ENCODE measurements around the gene DIPK1C.

The DIPK1C gene

GRCh38 chr18:74447404-74448152, 9.5 kb downstream of the DIPK1C start:
- no peak overlapping the region for H3K9ac ChIP-seq
- H3K79me2 ChIP-seq (ENCODE audit: insufficient read depth, low read depth) = no peaks in the 10 kb centered on the region

GRCh38 chr18:74446631-74447403, 10.3 kb downstream of the DIPK1C start:
- no peak for TF ChIP-seq CTCF (conservative IDR thresholded peaks at IDR 0.05; ENCODE audit: low read depth, low read length)
- H3K4me3 ChIP-seq (IDR thresholded peaks at IDR 0.05; ENCODE audit: insufficient read depth, low read depth, low read length) = no peak overlapping the region
- H2AFZ ChIP-seq (ENCODE audit: low read depth) = no peak overlapping the region
- no peaks in the 10 kb centered on the region for H3K79me2 ChIP-seq (ENCODE audit: insufficient read depth, low read depth)
- H3K27ac ChIP-seq = no peak overlapping the region
- H3K4me2 ChIP-seq = no peak overlapping the region
- no peaks in the 10 kb centered on the region for H3K36me3 ChIP-seq (ENCODE audit: insufficient read depth)
- H3K4me1 ChIP-seq (ENCODE audit: low read depth, poor library complexity, severe bottlenecking) = no peaks in the 10 kb centered on the region
- H3K27me3 ChIP-seq (ENCODE audit: insufficient read depth, low read depth) = no peaks in the 10 kb centered on the region
- H3K9ac ChIP-seq = no peak overlapping the region
- no peaks in the 10 kb centered on the region for H4K20me1 ChIP-seq (ENCODE audit: insufficient read depth)

More at GRCh38 chr18:74447404-74448152, 9.5 kb downstream of the DIPK1C start:
- Histone ChIP-seq H3K4me1 (ENCODE audit: low read depth, poor library complexity, severe bottlenecking) (no peaks in the 10 kb centered on the region), H3K4me2 (no peak overlapping the region), H3K27me3 (ENCODE audit: insufficient read depth, low read depth) (no peaks in the 10 kb centered on the region), H3K36me3 (ENCODE audit: insufficient read depth) (no peaks in the 10 kb centered on the region), H3K27ac (no peak overlapping the region), H2AFZ (ENCODE audit: low read depth) (no peak overlapping the region), H3K4me3 (IDR thresholded peaks at IDR 0.05; ENCODE audit: insufficient read depth, low read depth, low read length) (no peak overlapping the region), H4K20me1 (ENCODE audit: insufficient read depth) (no peaks in the 10 kb centered on the region)
- TF ChIP-seq CTCF (conservative IDR thresholded peaks at IDR 0.05; ENCODE audit: low read depth, low read length) = no peak

GRCh38 chr18:74446178-74446577, 10.9 kb downstream of the DIPK1C start:
- Histone ChIP-seq H3K4me1 (ENCODE audit: low read depth, poor library complexity, severe bottlenecking) (no peaks in the 10 kb centered on the region), H2AFZ (ENCODE audit: low read depth) (no peak overlapping the region), H3K9ac (no peak overlapping the region), H4K20me1 (ENCODE audit: insufficient read depth) (no peaks in the 10 kb centered on the region), H3K27ac (no peak overlapping the region), H3K36me3 (ENCODE audit: insufficient read depth) (no peaks in the 10 kb centered on the region), H3K27me3 (ENCODE audit: insufficient read depth, low read depth) (no peaks in the 10 kb centered on the region), H3K79me2 (ENCODE audit: insufficient read depth, low read depth) (no peaks in the 10 kb centered on the region), H3K4me3 (IDR thresholded peaks at IDR 0.05; ENCODE audit: insufficient read depth, low read depth, low read length) (no peak overlapping the region), H3K4me2 (no peak overlapping the region)
- no peak for TF ChIP-seq CTCF (conservative IDR thresholded peaks at IDR 0.05; ENCODE audit: low read depth, low read length)

- Histone ChIP-seq H3K9ac (no peak overlapping the region), H3K4me1 (ENCODE audit: low read depth, poor library complexity, severe bottlenecking) (no peaks in the 10 kb centered on the region), H3K79me2 (ENCODE audit: insufficient read depth, low read depth) (no peaks in the 10 kb centered on the region), H3K4me2 (no peak overlapping the region), H3K4me3 (IDR thresholded peaks at IDR 0.05; ENCODE audit: insufficient read depth, low read depth, low read length) (no peak overlapping the region), H3K27ac (no peak overlapping the region), H2AFZ (ENCODE audit: low read depth) (no peak overlapping the region), H4K20me1 (ENCODE audit: insufficient read depth) (no peaks in the 10 kb centered on the region), H3K27me3 (ENCODE audit: insufficient read depth, low read depth) (no peaks in the 10 kb centered on the region), H3K36me3 (ENCODE audit: insufficient read depth) (no peaks in the 10 kb centered on the region)
- no peak for TF ChIP-seq CTCF (conservative IDR thresholded peaks at IDR 0.05; ENCODE audit: low read depth, low read length)
Observed at GRCh38 chr18:74445585-74445984, 11.5 kb downstream of the DIPK1C start.
